HG03442 (cell line): Measurements from ENCODE around the gene MTARC1.

Experiments
- ATAC-seq: cut with Tn5 transposase; IDR thresholded peaks from one replicate; pipeline ENCODE4 v1.9.1; 2021; ENCODE audit warnings: mild to moderate bottlenecking, moderate library complexity; ENCODE audit not compliant: unreplicated experiment

Gene MTARC1

DNA sequence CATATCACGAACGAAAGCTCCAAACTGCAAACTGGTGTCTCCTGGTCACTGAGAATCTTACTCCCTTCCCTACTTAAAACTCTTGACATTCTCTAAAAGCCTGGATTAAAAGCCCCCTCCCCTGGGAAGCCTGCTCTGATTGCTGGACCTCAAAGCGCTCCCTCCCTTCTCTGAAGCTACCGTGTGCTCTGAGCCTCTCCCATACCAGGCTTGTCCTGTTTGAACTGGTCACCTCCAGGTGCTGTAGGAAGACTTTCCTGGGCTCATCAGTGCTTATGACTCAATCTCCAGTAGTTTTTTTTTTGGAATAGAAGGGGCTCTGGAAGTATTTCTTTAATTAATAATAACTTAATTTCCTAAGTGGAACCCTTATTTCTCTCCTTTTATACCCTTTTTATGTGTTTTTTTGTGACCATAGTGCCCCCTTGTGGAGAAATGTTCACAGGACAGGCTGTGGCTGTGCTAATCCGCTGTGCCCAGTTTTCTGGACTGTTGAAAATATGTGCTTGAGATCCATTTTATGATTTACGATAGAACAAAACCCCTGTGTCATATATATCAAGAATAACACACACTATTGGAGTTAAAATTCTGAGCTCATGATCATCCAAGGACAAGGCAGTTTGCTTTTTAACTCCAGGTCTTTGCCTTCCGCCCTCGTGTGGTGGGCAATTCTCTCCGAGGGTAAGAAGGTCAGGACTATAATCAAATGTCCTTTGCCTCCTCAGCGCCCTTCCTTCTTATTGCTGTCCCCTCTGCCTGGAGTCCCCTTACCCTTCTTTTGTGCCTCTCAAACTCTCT is 16.9 kb downstream of the MTARC1 start:
- ATAC-seq: peak; percentile 54

DNA sequence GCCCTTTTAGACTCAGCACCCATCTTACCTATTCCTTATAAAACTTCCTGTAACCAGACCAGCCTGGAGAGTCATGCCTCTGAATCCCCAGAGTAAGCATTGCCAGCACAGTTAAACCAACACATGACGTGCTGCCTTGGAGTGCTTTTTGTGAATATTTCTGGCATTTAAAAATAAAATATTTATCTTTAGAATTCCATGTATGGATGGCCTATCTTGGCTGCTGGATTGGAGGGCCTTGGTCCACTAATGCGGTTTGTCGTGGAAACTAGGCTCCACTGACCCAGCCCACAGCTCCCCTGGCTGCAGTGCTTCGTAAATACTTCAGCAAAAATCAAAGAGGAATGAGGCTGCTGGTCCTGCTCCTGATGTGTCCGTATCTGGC is 17.5 kb downstream of the MTARC1 start:
- ATAC-seq: no peak

DNA sequence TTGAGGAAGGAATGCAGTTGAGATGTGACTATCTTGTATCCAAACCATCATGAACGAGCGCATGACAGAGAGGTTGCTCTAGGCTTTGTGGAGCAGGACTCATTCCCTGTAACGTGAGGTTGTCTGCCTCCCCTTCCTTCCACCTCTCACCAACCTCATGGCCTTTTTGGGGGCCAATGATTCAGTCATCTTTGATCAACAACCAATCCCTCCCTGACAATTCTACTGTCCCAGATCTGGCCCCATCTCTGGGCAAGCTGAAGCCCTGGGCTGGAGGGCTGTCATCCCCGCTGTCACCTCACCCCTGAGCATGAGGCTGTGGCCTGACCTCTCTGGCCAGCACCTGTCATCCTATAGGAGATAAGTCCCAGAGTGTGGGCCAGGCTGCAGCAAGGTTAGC is 19.7 kb downstream of the MTARC1 start:
- ATAC-seq: no peak

DNA sequence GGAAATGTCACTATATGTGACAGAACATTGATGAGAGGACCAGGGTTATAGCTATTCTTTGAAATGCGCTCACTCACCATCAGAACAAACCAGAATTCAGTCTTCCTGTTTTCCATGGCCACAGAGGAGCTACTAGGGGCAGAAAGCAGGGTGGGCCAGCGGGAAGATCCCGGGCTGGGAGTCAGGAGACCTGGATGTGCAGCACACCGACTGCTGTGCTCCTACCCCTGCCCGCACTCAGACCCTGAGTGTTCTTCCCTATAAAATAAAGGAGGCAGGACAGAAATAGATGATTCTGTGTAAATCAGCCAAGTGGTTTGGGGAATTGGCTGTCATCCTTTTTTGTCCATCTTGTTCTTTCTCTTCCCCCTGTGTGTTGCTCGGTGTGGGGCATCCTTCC is 21.0 kb downstream of the MTARC1 start:
- no peak for ATAC-seq

DNA sequence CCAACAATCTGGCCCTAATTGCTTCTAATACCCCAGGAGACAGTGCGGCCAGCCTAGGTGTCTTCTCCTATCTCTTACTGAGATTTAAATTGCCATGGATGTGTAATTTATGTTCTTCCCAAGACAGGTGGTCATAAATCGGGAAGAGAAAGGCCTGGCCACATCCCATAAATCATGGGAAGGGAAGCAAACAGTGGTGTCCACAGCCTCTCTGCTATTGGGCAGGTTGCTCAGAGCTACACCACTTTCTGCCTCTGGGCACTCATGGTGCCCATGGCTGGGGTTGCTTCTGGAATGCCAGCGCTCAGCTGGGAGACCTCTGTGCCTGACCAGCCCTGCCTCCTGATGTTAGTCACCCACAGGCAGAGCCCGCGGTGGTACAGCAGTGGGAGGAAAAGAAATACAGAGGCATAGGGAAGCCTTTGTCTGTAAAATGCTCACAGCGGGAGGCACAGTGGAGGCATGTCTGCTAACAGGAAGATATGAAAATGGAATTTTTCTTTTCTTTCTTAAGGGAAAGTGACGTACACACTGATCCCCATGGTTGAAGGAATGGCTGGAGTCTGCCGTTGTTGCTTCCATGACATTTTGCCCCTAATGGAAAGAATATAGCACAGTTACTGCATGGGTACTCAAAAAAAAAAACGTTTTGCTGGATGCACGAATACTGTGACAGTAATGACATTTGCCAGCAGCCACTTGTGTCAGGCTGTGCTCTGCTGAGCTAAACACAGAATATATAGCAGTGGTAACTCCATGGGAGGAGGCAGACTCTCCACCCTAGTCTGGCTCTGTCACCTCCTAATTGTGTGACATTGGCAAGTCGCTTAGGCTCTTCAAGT is 21.9 kb downstream of the MTARC1 start:
- no peak for ATAC-seq

DNA sequence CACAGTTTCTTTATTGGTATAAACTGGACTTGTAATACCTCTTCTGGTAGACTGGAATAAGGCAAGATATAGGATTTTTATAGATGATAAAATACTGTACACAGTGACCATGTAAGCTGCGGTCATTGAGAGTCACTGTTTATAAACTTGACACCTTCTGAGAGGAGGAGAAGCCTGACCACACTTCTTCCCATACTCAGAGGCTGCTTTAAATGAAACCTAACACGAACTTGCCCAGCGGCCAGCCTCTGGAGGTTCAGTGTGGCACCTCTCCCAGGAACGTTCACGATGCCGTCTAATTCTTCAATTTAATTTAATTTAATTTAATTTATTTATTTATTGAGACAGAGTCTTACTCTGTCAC is 22.5 kb downstream of the MTARC1 start:
- ATAC-seq: no peak

DNA sequence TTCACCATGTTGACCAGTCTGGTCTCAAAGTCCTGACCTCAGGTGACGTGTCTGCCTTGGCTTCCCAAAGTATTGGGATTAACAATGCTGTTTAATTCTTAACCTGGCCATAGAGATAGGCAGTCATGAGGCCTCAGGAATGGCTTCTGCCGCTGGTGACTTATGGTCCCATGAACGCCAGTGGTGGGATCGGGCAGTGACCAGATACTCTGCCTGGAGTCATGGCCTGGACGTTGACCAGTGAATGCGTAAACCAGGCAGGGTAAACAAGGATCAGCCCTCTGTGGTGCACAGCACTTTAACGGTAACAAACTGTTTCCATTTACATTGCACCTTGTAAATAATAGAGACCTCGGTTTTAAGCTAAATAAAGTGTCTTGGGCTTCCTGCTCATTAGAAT is 23.0 kb downstream of the MTARC1 start:
- no peak for ATAC-seq

DNA sequence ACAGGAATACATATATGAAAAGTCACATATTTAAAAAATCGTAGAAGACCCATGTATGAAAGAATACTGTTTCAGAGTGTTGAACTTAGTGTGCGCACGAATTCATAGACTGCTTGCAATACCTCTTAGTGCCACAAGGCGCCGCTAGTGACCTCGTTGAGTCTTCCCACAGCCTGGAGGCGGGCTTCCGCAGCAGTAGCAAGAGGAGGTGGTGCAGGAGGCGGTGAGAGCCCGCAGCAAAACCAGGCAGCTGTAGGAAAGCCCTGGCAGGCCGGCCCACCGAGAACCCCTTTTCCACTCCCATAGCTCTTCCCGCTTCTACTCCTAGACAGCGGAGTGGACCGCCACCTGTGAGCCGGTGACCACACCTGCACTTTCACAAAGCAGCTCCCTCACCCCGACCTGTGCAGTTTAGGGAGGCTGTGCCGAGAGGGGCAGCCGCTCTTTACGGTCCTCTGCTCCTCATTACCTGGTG is 23.5 kb downstream of the MTARC1 start:
- peak; percentile 90 for ATAC-seq

DNA sequence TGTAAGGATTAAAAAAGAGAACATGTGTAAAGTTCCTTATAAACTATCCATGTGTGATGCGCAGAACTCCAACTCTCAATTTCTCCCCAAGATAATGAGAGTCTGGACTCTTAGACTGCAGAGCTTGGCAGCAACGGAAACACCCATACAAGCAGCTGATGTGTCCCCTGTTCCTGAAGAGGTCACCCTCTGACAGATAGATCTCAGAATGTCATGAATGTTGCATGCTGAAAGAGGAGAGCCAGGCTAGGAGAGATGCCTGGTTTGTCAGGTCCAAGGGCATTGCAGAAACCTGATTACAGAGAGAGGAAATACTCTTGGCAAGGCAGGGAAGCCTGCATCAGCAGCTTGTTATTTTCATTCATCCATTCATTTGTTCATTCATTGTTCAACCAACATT is 24.2 kb downstream of the MTARC1 start:
- no peak for ATAC-seq

DNA sequence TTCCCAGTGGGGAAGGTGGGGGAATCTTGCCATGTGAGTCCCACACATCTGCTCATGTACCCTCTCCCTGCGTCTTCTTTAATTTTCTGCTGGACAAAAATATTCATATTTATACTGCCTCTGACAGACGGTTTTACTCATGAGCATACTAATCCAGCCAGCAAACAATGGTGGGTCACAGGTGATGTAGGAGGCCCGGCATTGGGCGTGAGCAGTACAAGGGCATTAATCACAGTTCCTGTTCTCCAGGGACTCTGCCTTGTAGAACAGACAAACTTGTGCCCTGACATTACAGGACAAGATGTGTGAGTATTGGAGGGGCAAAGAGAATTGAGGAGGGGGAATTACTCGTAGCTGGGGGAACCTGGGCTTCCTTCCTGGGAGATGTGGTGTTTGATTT is 25.0 kb downstream of the MTARC1 start:
- no peak for ATAC-seq

DNA sequence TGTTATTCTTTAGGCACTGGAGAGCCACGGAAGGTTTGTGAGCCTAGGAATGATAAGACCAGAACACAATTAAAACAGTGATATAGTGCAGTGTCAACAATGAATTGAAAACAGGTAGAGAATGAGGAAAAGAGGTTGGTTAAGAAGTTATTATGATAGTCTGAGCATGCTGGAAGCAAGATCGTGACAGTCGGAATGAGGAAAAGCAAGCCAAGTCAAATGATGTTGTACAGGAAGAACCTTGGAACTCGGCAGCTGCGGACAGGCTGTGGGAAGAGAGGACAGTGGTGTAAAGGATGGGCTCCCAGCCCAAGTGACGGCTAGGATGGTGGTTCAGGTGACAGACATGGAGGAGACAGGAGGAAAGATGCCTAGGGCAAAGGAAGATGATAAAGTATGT is 25.6 kb downstream of the MTARC1 start:
- no peak for ATAC-seq

DNA sequence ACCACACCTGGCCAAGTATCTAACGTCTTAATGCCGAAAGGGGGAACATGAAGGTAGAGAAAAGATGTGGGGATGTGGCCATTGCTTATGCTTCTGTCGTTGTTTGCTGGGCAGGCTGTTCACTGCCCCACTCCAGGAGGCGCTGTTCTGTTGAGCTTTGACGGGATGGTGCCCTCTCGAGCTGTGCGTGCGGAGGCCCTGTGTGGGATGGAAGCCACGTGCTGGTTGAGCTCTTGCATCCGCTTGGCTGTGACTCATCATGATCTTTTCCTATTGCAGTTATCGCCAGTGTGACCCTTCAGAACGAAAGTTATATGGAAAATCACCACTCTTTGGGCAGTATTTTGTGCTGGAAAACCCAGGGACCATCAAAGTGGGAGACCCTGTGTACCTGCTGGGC is 26.3 kb downstream of the MTARC1 start:
- ATAC-seq: no peak

DNA sequence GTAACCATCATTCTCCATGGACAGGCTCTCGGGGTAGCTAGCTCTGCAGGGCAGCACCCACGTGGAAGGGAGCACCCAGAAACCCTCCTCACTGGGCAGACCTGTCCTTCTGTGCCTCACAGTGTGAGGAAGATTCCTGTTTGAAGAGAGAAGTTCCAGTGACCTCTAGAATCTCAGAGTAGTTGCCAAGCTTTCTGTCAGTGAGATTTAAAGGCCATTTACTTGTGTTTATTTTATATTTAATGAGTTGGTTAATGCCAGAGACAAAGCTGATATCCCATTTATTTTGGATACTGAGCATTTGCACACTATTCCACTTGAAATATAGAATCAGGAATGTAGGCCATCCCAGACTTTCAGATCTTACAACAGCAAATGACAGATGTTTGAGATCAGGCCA is 28.7 kb downstream of the MTARC1 start:
- ATAC-seq: no peak

DNA sequence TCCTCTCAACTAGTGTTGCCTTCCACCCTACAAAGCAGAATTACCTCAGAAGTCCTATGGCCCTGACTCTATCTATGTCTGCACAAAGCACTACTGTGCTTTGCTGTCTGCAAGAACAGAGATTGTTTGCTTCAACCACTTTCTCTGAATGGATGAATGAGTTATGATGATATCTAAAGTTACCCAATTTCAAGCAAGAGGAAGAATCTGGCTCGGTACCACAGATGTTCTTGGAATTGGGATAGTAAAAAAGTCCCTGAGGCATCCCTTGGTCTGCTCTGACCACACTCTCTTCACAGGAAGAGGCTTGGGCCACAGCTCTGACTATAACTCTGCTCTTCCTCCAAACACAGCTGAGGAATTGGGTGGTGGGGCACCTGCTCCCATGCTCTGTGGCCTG is 31.2 kb downstream of the MTARC1 start:
- ATAC-seq: no peak

DNA sequence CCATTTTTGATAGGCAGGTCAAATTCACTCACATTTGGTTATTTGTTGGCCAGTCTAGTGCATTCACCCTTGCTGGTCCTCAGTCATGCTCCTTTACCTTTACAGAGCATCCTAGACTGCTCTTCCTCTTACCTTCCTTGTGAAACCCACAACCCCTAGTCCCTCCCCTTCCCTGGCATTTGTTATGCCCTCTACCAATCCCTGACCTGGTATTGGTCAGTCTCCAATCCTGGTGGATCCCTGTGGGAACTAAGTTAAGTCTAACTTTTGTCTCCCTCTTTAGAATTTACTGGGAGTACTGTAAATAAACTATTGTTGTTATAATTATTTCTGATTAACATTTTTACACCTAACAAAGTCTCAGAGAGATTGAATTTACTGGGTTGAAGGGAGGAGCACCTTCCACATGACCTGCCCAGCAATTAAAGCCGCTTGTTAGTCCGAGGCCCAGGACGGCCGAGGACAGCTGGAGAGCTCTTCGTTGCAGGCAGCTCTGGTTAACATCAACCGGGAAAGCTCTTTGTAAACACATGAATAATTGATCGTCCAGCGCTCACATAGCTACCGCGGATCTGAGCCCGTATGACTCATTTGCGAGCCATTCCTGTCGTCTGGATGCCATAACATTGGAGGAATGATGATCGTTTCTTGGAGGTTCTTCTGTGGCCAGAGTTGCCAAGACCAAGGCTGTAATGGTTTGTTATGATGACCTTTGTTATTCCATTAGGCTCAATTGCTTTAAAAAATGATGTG is 31.9 kb downstream of the MTARC1 start:
- no peak for ATAC-seq

DNA sequence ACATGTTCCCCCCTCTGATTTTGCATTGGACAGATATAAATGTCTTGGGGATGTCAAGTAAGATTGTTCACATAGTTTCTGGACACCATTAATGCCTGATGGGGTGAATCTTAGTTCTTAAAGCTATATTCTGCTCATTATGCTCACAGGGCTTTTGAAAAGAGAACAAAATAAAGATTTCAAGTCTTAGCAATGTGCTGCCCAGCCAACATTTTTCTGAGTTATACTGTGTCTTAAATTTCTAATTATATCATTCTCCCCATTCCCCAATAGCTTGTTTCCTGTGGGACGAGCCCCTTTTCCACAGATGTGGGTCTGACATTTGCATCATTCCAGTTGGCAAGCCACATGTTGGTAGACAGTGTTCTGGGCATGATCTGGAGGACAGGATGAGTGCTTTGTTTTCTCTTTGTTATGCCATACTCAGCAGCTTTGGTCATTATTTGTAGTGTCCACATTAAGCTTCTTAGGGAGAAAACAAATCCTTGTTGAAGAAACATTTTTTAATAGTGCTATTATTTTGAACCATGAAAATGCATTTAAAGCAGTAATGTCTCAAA is 32.8 kb downstream of the MTARC1 start:
- no peak for ATAC-seq

DNA sequence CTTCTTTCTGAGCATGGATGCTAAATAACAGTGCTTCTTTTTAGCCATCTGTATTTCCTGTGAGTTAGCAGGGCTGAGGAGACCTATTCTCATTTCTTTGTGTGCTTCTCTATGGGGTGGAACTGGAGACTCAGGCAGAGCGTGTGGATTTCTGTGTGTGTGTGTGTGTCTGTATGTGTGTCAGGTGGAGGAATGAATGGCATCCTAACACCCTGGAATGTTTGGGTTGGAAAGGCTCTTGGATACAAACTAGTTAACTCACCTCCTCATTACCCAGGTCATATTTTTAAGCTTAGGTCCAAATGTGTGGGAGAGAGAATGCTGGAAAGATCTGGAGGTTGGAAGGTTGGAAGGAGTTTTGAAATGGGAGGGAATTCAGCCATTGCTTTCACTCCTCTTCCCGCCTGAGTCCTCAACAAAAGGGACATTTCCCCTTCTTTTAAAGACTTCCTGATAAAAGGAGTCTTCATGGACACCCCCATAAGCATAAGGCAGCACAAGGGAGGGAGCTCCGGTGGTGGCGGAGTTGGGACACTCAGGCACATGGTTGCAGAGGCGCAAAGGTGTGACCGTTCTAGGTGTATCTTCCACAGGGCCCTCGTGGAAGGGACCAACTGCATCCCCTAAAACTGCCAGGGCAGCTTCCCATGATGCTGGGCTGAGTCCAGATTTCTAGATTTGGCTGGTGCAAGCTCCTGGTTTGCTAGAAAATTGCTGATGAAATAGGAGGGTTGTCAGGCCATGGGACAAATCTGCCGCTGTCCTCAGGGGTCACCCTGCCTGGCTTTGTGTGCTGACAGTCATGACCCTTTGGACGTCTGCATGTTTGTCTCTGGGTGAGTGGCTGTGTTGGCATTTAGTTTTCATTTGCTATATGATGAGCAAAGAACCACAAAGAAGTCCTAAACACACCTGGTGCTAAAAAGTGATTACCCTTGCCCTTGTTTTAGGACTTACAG is 37.6 kb downstream of the MTARC1 start:
- ATAC-seq: no peak

DNA sequence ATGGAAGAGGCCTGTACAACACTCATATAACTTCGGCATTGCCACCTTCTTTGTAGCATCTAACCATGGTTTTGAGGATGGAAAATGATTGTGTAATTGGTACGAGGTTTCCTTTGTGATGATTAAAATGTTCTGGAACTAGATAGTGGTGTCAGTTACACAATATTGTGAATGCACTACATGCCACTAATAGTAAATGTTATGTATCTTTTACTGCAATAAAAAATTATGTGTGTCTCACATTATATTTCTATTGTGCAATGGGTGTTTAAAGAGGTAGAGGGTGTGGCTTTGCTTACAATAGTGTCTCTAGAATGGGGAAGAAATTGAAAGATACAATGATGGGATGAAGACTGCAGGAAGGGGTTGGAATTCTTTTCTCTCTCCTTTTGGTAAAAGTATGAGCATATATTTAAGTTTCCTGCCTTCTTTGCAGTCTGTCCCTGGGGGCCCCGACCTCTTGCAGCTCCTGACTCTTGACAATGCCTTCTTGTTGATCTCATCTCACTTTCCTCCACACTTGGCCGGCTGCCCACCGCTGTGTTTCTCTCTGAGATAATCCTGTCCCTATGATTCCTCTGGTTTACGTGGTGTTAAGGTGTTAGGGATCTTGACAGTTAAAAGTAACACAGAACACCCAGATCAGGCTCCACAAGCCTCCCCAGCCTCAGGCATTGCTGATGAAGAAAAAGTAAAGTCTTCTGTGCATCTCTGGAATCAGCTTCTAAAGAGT is 39.3 kb downstream of the MTARC1 start:
- ATAC-seq: no peak

DNA sequence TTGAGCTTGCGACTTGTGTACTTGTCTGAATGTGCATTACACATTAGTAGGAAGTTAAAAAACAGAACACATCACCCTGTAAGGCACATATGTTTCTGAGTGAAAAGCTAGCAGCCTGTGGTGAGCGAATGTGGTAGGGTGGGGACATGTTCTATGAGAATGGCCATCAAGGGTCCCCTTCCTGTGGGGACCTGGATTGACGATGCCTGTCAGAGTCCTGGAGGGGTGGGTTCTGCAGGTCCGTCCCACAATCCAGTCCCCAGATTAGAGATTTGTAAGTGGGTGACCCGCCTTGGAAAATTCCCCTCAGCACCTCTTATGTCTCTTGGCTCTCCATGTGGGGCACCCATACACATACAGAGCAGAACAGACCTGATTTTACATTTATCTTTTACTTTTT is 40.0 kb downstream of the MTARC1 start:
- ATAC-seq: no peak
